DND-41 (cell line): ENCODE results near the gene KSR1.

ENCODE experiments used
- CTCF ChIP-seq: IDR thresholded peaks from 2 replicates; pipeline ENCODE4 v1.5.1; 2012; ENCODE audit warnings: borderline replicate concordance, low read length, moderate library complexity, mild to moderate bottlenecking; ENCODE audit not compliant: poor library complexity, severe bottlenecking; ENCODE audit errors: extremely low read depth
- EZH2 ChIP-seq: IDR thresholded peaks from 3 replicates; pipeline ENCODE4 v1.6.1; 2012; ENCODE audit warnings: borderline replicate concordance, low read depth, mild to moderate bottlenecking, moderate library complexity, low read length, inconsistent platforms; ENCODE audit not compliant: severe bottlenecking

- TF ChIP-seq CTCF (no peak), EZH2 (no peak)
Measured at GRCh38 chr17:27577121-27577761, 121.0 kb downstream of the KSR1 start.
